Epithelial cell of proximal tubule (primary cell): Measurements from ENCODE around the gene ADTRP. TPM values are rescaled to one million over a fixed set of nuclear protein-coding genes. Genes with fewer than 3 reads are reported as not detected.

ENCODE experiments used
- DNase-seq: peaks from one replicate; pipeline ENCODE4 v3.0.0-alpha.2; 2011; ENCODE audit warnings: low read depth
- H3K4me3 ChIP-seq: 2 replicates; pipeline ENCODE4 v1.5.1; 2011; ENCODE audit warnings: low read depth, mild to moderate bottlenecking, low read length
- CTCF ChIP-seq: conservative IDR thresholded peaks from 2 replicates; pipeline ENCODE4 v1.5.1; 2012; ENCODE audit warnings: low read depth, mild to moderate bottlenecking, low read length
- total RNA-seq: library from RNA; depleted of rRNA; stranded (reverse); fragments of >200 nt; gene quantifications from 2 replicates; pipeline ENCODE4 v1.2.3, GENCODE V29; 2015

ADTRP gene
- total RNA-seq, 1 donor from 2014 or later, result 0.12 TPM

- DNase-seq, result no peak
- no peak for TF ChIP-seq CTCF
- no peak overlapping the region for H3K4me3 ChIP-seq
Measured at GRCh38 chr6:11727998-11728961, 50.3 kb downstream of the ADTRP start.

- TF ChIP-seq CTCF, result no peak
- H3K4me3 ChIP-seq, result no peak overlapping the region
- DNase-seq, result no peak
Measured at GRCh38 chr6:11727346-11727997, 51.1 kb downstream of the ADTRP start.

GRCh38 chr6:11724286-11724685, 54.3 kb downstream of the ADTRP start:
- no peak for DNase-seq

GRCh38 chr6:11722805-11723631, 55.6 kb downstream of the ADTRP start:
- DNase-seq, result no peak
- TF ChIP-seq CTCF, result no peak
- no peak overlapping the region for H3K4me3 ChIP-seq

More at GRCh38 chr6:11724286-11724685, 54.3 kb downstream of the ADTRP start:
- H3K4me3 ChIP-seq, result no peak overlapping the region
- no peak for TF ChIP-seq CTCF

GRCh38 chr6:11722220-11722619, 56.4 kb downstream of the ADTRP start:
- no peak for TF ChIP-seq CTCF
- no peak overlapping the region for H3K4me3 ChIP-seq
- DNase-seq, result no peak

- TF ChIP-seq CTCF, result no peak
- H3K4me3 ChIP-seq, result no peak overlapping the region
- no peak for DNase-seq
Measured at GRCh38 chr6:11718463-11718862, 60.1 kb downstream of the ADTRP start.
